PC-3 (cell line): ENCODE data around the gene SLAMF1.

ENCODE experiments used
- EZH2phosphoT487 ChIP-seq: fragments of 300-600 bp; sonication (generic); IDR thresholded peaks from 2 replicates; pipeline ENCODE4 v1.6.1; 2018; ENCODE audit warnings: mild to moderate bottlenecking, antibody characterized with exemption, low read length, borderline replicate concordance
- TF ChIP-seq, protein P1 (sequence below): fragments of 300-600 bp; sonication (generic); conservative IDR thresholded peaks from 2 replicates; pipeline ENCODE4 v1.5.1; 2017; ENCODE audit warnings: antibody characterized with exemption, low read depth, mild to moderate bottlenecking, low read length

DNA sequence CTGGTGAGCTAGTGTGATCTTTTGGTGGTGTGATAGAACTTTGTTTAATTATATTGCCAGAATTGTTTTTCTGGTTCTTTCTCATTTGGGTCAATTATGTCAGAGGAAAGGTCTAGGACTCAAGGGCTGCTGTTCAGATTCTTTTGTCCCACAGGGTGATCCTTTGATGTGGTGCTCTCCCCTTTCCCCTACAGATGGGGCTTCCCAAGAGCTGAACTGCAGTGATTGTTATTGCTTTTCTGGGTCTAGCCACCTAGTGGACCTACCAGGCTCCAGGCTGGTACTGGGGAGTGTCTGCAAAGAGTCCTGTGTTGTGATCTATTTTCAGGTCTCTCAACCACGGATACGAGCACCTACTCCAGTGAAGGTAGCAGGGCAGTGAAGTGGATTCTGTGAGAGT is 41.6 kb downstream of the SLAMF1 start:
- TF ChIP-seq, protein P1, sequence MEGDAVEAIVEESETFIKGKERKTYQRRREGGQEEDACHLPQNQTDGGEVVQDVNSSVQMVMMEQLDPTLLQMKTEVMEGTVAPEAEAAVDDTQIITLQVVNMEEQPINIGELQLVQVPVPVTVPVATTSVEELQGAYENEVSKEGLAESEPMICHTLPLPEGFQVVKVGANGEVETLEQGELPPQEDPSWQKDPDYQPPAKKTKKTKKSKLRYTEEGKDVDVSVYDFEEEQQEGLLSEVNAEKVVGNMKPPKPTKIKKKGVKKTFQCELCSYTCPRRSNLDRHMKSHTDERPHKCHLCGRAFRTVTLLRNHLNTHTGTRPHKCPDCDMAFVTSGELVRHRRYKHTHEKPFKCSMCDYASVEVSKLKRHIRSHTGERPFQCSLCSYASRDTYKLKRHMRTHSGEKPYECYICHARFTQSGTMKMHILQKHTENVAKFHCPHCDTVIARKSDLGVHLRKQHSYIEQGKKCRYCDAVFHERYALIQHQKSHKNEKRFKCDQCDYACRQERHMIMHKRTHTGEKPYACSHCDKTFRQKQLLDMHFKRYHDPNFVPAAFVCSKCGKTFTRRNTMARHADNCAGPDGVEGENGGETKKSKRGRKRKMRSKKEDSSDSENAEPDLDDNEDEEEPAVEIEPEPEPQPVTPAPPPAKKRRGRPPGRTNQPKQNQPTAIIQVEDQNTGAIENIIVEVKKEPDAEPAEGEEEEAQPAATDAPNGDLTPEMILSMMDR: no peak
- TF ChIP-seq EZH2phosphoT487: no peak
